ENCODE data around the gene ACYP2. TPM values are rescaled to one million over a fixed set of nuclear protein-coding genes. Genes with fewer than 3 reads are reported as not detected.

Gene ACYP2
- total RNA-seq, 1 experiment from 2014 or later = 22.8 TPM

DNA sequence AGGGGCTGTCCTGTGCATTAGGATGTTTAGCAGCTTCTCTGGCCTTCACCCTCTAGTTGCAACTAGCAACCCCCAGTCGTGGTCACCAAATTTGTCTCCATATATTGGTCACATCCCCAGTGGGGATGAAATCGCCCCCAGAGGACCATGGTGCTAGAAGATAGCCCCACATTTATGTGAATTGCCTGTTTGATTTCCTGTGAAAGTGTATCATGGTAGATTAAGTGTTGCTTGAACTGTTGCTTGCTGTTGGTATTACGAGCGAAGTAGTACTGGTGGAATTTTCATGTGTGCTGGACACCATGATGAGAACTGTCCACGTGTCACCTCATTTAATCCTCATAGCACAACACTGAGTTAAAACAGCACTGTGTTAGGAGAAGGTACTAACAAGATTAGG lies 81.2 kb downstream of the ACYP2 start:
- no peaks in the 10 kb centered on the region for H3K9me2 ChIP-seq (replicated peaks; ENCODE audit: insufficient read depth, low read length)
- H3K79me2 ChIP-seq (ENCODE audit: low read length) = no peaks in the 10 kb centered on the region
- no peak overlapping the region for H3K4me3 ChIP-seq (ENCODE audit: low read length)
- no peak for DNase-seq
- H2AFZ ChIP-seq (ENCODE audit: low read length) = no peak overlapping the region
- no peaks in the 10 kb centered on the region for H3K27me3 ChIP-seq (ENCODE audit: low read length)
- no peaks in the 10 kb centered on the region for H4K20me1 ChIP-seq (ENCODE audit: insufficient read depth, low read depth, low read length)
- no peaks in the 10 kb centered on the region for H3K36me3 ChIP-seq (ENCODE audit: insufficient read depth, low read length)
- no peak overlapping the region for H3K27ac ChIP-seq (ENCODE audit: low read length)
- H3K4me2 ChIP-seq (ENCODE audit: low read depth, low read length, poor library complexity, severe bottlenecking) = no peak overlapping the region
- no peak overlapping the region for H3K9ac ChIP-seq (ENCODE audit: low read length)
- H3K4me1 ChIP-seq (ENCODE audit: low read length) = no peaks in the 10 kb centered on the region
- no peaks in the 10 kb centered on the region for H3K9me3 ChIP-seq (ENCODE audit: low read length)

DNA sequence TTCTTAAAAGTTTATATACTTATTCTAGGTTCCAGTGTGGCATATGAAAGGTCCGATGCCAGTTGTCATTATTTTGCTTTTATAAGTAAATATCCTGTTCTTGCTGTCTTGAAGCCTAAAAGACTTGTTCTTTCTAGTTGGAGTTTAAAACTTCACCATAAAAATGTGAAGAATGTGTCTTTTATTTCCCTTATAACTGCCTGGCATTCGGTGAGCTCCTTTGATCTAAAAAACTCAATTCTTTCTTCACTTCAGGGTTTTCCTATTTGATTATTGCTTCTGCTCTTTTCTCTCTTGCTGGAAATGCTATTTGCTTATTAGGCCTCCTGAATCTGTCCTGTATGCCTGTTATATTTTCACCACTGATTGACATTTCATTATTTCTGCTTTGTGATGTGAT lies 89.1 kb downstream of the ACYP2 start:
- no peak overlapping the region for H3K9ac ChIP-seq (ENCODE audit: low read length)
- H3K4me2 ChIP-seq (ENCODE audit: low read depth, low read length, poor library complexity, severe bottlenecking) = no peak overlapping the region
- H3K9me2 ChIP-seq (replicated peaks; ENCODE audit: insufficient read depth, low read length) = no peaks in the 10 kb centered on the region
- no peak overlapping the region for H3K27ac ChIP-seq (ENCODE audit: low read length)
- no peak overlapping the region for H2AFZ ChIP-seq (ENCODE audit: low read length)
- no peaks in the 10 kb centered on the region for H3K4me1 ChIP-seq (ENCODE audit: low read length)
- H3K9me3 ChIP-seq (ENCODE audit: low read length) = no peaks in the 10 kb centered on the region
- no peaks in the 10 kb centered on the region for H3K36me3 ChIP-seq (ENCODE audit: insufficient read depth, low read length)
- no peaks in the 10 kb centered on the region for H3K79me2 ChIP-seq (ENCODE audit: low read length)
- no peaks in the 10 kb centered on the region for H4K20me1 ChIP-seq (ENCODE audit: insufficient read depth, low read depth, low read length)
- no peak for DNase-seq
- no peak overlapping the region for H3K4me3 ChIP-seq (ENCODE audit: low read length)
- H3K27me3 ChIP-seq (ENCODE audit: low read length) = no peaks in the 10 kb centered on the region

- DNase-seq = peak; percentile 75
- Histone ChIP-seq H4K20me1 (ENCODE audit: insufficient read depth, low read depth, low read length) (no peaks in the 10 kb centered on the region), H3K27me3 (ENCODE audit: low read length) (no peaks in the 10 kb centered on the region), H3K27ac (ENCODE audit: low read length) (no peak overlapping the region), H3K4me3 (ENCODE audit: low read length) (no peak overlapping the region), H3K36me3 (ENCODE audit: insufficient read depth, low read length) (no peaks in the 10 kb centered on the region), H2AFZ (ENCODE audit: low read length) (no peak overlapping the region), H3K9me3 (ENCODE audit: low read length) (no peaks in the 10 kb centered on the region), H3K4me1 (ENCODE audit: low read length) (no peaks in the 10 kb centered on the region), H3K9ac (ENCODE audit: low read length) (no peak overlapping the region), H3K79me2 (ENCODE audit: low read length) (no peaks in the 10 kb centered on the region), H3K4me2 (ENCODE audit: low read depth, low read length, poor library complexity, severe bottlenecking) (no peak overlapping the region), H3K9me2 (replicated peaks; ENCODE audit: insufficient read depth, low read length) (no peaks in the 10 kb centered on the region)
Measured at GRCh38 chr2:54206596-54206995, 91.2 kb downstream of the ACYP2 start.

GRCh38 chr2:54207666-54208195 lies 92.3 kb downstream of the ACYP2 start:
- no peak overlapping the region for H3K4me3 ChIP-seq (ENCODE audit: low read length)
- H3K4me2 ChIP-seq (ENCODE audit: low read depth, low read length, poor library complexity, severe bottlenecking) = no peak overlapping the region
- no peak for DNase-seq

GRCh38 chr2:54208364-54209240 lies 93.2 kb downstream of the ACYP2 start:
- Histone ChIP-seq H4K20me1 (ENCODE audit: insufficient read depth, low read depth, low read length) (no peaks in the 10 kb centered on the region), H3K36me3 (ENCODE audit: insufficient read depth, low read length) (no peaks in the 10 kb centered on the region), H3K27ac (ENCODE audit: low read length) (no peak overlapping the region), H3K4me2 (ENCODE audit: low read depth, low read length, poor library complexity, severe bottlenecking) (no peak overlapping the region), H3K9me3 (ENCODE audit: low read length) (no peaks in the 10 kb centered on the region), H3K9ac (ENCODE audit: low read length) (no peak overlapping the region), H3K27me3 (ENCODE audit: low read length) (no peaks in the 10 kb centered on the region), H2AFZ (ENCODE audit: low read length) (no peak overlapping the region), H3K9me2 (replicated peaks; ENCODE audit: insufficient read depth, low read length) (no peaks in the 10 kb centered on the region), H3K4me3 (ENCODE audit: low read length) (no peak overlapping the region), H3K79me2 (ENCODE audit: low read length) (no peaks in the 10 kb centered on the region), H3K4me1 (ENCODE audit: low read length) (no peaks in the 10 kb centered on the region)
- DNase-seq = no peak

More at GRCh38 chr2:54207666-54208195, 92.3 kb downstream of the ACYP2 start:
- Histone ChIP-seq H3K36me3 (ENCODE audit: insufficient read depth, low read length) (no peaks in the 10 kb centered on the region), H3K27ac (ENCODE audit: low read length) (no peak overlapping the region), H3K9me3 (ENCODE audit: low read length) (no peaks in the 10 kb centered on the region), H3K79me2 (ENCODE audit: low read length) (no peaks in the 10 kb centered on the region), H3K9ac (ENCODE audit: low read length) (no peak overlapping the region), H4K20me1 (ENCODE audit: insufficient read depth, low read depth, low read length) (no peaks in the 10 kb centered on the region), H3K4me1 (ENCODE audit: low read length) (no peaks in the 10 kb centered on the region), H2AFZ (ENCODE audit: low read length) (no peak overlapping the region), H3K9me2 (replicated peaks; ENCODE audit: insufficient read depth, low read length) (no peaks in the 10 kb centered on the region), H3K27me3 (ENCODE audit: low read length) (no peaks in the 10 kb centered on the region)

DNA sequence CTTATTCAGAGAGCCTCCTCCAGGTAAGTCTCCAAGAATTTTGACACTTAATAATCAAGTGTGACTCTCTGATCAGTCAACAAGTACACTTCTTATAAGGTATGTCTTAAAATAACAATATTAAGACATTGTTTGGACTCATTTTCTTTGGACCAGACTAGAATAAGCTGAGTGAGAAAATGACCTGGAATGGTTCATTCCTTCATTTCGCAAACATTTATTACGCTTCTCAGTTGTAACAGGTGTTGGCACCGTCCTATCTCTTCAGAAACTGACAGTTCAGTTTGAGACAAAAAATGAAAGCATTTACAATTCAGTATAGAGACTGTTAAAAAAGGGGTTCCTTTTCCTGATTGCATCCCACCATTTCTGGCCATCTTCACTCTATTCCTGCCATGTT lies 94.0 kb downstream of the ACYP2 start:
- Histone ChIP-seq H3K4me2 (ENCODE audit: low read depth, low read length, poor library complexity, severe bottlenecking) (no peak overlapping the region), H3K4me1 (ENCODE audit: low read length) (no peaks in the 10 kb centered on the region), H3K9me3 (ENCODE audit: low read length) (no peaks in the 10 kb centered on the region), H3K9me2 (replicated peaks; ENCODE audit: insufficient read depth, low read length) (no peaks in the 10 kb centered on the region), H3K27me3 (ENCODE audit: low read length) (no peaks in the 10 kb centered on the region), H4K20me1 (ENCODE audit: insufficient read depth, low read depth, low read length) (no peaks in the 10 kb centered on the region), H3K9ac (ENCODE audit: low read length) (no peak overlapping the region), H3K4me3 (ENCODE audit: low read length) (no peak overlapping the region), H3K79me2 (ENCODE audit: low read length) (no peaks in the 10 kb centered on the region), H2AFZ (ENCODE audit: low read length) (no peak overlapping the region), H3K36me3 (ENCODE audit: insufficient read depth, low read length) (no peaks in the 10 kb centered on the region), H3K27ac (ENCODE audit: low read length) (no peak overlapping the region)
- DNase-seq = no peak

- Histone ChIP-seq H3K4me1 (ENCODE audit: low read length) (no peaks in the 10 kb centered on the region), H2AFZ (ENCODE audit: low read length) (no peak overlapping the region), H3K27me3 (ENCODE audit: low read length) (no peaks in the 10 kb centered on the region), H3K27ac (ENCODE audit: low read length) (no peak overlapping the region), H4K20me1 (ENCODE audit: insufficient read depth, low read depth, low read length) (no peaks in the 10 kb centered on the region), H3K4me3 (ENCODE audit: low read length) (no peak overlapping the region), H3K9me3 (ENCODE audit: low read length) (no peaks in the 10 kb centered on the region), H3K79me2 (ENCODE audit: low read length) (no peaks in the 10 kb centered on the region), H3K36me3 (ENCODE audit: insufficient read depth, low read length) (no peaks in the 10 kb centered on the region), H3K9ac (ENCODE audit: low read length) (no peak overlapping the region), H3K9me2 (replicated peaks; ENCODE audit: insufficient read depth, low read length) (no peaks in the 10 kb centered on the region), H3K4me2 (ENCODE audit: low read depth, low read length, poor library complexity, severe bottlenecking) (no peak overlapping the region)
- no peak for DNase-seq
Measured at GRCh38 chr2:54212456-54212855, 97.0 kb downstream of the ACYP2 start.

GRCh38 chr2:54213082-54213481 lies 97.7 kb downstream of the ACYP2 start:
- Histone ChIP-seq H3K4me2 (ENCODE audit: low read depth, low read length, poor library complexity, severe bottlenecking) (no peak overlapping the region), H2AFZ (ENCODE audit: low read length) (no peak overlapping the region), H3K36me3 (ENCODE audit: insufficient read depth, low read length) (no peaks in the 10 kb centered on the region), H3K4me3 (ENCODE audit: low read length) (no peak overlapping the region), H3K27me3 (ENCODE audit: low read length) (no peaks in the 10 kb centered on the region), H3K4me1 (ENCODE audit: low read length) (no peaks in the 10 kb centered on the region), H4K20me1 (ENCODE audit: insufficient read depth, low read depth, low read length) (no peaks in the 10 kb centered on the region), H3K27ac (ENCODE audit: low read length) (no peak overlapping the region), H3K79me2 (ENCODE audit: low read length) (no peaks in the 10 kb centered on the region), H3K9ac (ENCODE audit: low read length) (no peak overlapping the region), H3K9me3 (ENCODE audit: low read length) (no peaks in the 10 kb centered on the region), H3K9me2 (replicated peaks; ENCODE audit: insufficient read depth, low read length) (no peaks in the 10 kb centered on the region)
- DNase-seq = no peak

All from Karpas-422 (cell line).